HG03159 (cell line): Measurements from ENCODE around the gene SMARCAL1.
A peak's percentile ranks its signal among the peaks of the same experiment; 100 is the strongest.
"Not testable (repeated sequence)": the region's sequence is repeated elsewhere in the genome, so short reads cannot be mapped to it uniquely, and the experiment has no call there.

Source experiments
- ATAC-seq: cut with Tn5 transposase; IDR thresholded peaks from one replicate; pipeline ENCODE4 v1.9.1; 2021; ENCODE audit warnings: mild to moderate bottlenecking, moderate library complexity; ENCODE audit not compliant: unreplicated experiment

SMARCAL1 gene

DNA sequence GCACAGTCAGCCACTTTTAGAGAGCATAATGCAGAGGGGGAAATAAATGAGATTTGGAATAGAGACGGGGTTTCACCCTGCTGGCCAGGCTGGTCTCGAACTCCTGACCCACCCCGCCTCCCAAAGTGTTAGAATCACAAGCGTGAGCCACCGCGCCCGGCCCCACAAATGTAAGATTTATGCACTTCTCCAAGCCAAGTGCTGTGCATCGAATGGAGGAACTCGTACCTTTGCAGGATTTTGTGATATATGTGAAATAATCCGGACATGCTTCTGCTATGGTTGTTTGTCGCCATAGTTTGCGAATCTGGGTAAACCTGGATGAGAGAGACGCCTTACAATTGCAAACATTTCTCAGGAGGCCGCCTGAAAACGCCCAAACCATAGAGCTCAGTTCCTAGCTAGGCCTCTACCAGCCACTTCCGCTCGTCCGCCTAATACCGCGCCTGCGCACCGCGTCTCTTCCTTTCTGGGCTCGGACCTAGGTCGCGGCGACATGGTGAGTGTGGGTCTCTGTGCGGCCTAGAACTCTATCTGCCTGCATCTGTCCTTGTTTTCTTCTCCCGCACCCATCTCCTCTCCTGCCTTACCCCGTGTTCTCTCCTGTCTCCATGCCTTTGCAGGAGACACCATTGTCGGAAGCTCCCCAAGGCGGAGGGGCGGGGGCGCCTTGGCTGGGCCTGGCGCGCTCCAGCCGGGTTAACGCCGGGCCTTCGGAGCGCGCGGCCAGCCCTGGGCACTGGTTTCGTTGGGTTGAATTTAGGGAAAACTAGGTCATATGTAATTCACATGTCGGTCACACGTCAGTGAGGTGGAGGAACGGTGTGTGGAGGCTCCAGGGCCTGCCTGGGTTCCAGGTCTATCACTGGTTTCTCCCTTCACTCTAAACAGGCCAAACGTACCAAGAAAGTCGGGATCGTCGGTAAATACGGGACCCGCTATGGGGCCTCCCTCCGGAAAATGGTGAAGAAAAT is 86.4 kb downstream of the SMARCAL1 start, which contains the start of gene RPL37A:
Gene RPL37A (plus strand): TSS at position 466 of the 974 bp plus-strand sequence. CDS start 31 bp downstream, at position 497.
- ATAC-seq = peak; percentile 91

DNA sequence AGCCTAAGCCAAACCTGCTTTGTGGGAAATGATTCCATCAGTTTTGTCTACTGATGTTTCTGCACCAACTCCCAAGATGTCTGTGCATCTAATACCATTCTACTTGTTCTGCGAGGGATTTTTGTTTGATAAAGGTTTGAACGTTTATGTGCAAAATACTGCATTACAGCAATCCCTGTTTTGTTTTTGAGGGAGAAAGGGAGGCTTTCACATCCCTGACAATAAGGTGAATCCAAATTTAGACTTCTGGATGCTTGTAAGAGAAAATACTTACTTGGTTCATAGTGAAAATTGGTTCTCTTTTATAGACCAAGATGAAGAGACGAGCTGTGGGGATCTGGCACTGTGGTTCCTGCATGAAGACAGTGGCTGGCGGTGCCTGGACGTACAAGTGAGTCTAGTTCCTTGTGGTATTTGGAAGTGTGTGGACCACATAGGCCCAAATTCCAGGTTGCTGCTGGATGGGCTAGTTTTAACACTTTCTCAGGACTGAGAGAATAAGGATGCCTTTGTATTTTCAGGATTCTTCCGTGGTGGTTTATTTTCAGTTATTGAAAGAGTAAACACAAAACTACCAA is 87.4 kb downstream of the SMARCAL1 start:
- no peak for ATAC-seq

DNA sequence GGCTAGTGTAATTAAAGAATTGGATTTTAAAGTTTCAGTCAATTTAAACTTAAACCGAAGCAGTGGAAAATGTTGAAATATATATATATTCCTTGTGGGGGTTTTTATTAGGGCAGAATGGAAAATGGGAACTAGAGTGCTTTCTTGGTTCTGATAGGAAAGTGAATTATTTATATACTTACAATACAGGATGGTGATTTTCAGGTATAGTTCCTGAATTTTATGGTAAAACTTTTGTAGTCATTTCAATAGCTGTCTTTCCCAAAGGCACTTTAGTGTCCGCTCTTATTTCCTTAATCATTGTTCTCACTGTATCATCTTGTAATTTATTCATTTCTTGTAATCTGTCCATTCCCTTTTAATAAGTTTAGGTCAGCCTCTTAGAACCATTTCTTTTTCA is 88.3 kb downstream of the SMARCAL1 start:
- ATAC-seq = no peak

DNA sequence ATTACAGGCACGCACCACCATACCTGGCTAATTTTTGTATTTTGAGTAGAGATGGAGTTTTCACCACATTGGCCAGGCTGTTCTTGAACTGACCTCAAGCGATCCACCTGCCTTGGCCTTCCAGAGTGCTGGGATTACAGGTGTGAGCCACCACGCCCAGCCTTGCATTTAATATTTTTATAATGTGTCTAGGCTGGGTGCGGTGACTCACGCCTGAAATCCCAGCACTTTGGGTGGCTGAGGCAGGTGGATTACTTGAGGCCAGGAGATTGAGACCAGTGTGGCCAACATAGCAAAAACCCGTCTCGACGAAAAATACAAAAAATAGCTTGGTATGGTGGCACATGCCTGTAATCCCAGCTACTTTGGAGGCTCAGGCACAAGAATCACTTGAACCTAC is 89.6 kb downstream of the SMARCAL1 start:
- ATAC-seq = no peak

DNA sequence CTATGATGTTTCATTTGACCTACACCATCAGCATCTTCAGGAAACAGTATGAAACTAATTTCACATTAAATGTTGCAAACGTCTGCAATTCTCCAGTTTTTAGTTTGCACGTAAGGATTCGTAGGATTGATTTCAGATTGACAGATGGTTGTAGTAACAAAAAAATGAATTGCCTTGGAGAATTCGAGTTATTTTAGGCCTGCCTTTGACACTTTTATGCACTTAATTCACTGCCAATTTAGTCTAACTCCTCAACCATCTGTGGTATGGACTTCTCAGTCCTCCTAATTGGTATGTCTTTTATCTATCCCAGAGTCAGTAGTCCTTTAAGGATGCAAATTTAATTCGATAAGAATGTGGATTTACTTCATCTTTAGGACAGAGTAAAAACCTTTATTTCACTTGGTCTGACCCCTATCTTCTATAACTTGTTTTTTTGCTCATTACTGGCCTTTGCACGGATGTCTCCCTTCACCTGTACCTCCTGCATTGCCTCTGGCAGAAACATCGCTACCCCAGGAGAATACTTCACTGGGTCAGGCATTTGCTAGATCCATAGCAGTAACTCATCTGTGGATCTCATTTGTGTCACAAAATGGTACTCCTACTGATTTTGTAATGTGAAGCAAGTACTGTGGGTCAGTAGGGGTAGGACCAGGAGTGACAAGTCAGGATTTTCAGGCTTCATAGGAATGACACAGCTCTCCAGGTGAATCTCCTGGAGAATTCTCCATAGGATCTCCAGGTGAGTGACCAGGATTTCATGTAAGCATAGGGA is 90.3 kb downstream of the SMARCAL1 start:
- ATAC-seq = no peak

DNA sequence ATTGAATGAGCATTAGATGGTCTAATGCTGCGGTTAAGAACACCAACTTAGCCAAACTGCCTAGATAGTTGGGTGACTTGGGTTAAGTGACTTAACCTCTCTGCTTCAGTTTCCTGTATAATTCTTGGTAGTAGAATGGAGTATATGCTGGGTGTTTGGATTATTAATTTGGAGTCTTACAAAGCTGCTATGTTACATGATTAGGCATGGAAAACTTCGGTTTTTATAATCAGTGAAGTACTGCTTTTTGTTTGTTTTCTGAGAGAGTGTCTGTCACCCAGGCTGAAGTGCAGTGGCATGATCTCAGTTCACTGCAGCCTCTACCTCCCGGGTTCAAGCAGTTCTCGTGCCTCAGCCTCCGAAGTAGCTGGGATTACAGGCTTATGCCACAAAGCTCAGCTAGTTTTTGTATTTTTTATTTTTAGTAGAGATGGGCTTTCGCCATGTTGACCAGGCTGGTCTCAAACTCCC is 90.9 kb downstream of the SMARCAL1 start:
- ATAC-seq = no peak

DNA sequence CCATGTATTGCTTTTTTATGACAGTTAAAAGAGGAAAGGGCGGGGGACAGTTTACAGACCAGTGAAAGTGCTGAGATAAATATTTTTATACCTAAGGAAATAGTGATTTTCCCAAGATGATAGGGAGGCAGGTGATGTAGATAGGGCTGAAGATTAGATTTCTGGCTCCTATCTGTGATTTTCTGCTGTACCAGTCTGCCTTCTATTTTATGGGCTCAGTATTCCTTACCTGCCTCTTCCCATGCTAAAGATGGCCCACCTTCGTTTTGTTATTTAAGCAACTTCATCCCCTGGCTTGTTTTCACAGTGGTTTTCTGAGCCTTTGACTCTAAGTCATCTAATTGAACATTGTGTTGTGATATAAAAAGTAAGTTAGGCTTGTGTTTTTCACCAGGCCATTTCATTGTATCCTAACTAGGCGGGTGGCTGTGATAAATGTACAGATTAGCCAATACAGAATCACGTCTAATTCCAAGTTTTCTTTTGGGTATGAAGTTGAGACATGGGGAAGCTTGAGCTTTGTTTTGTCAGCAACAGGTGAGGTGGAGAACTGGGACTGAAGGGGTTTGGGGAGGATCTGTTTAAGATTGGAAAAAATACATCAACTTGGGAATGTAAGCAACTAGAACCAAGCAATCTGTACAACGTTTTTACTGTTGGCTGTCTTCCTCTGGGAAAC is 91.6 kb downstream of the SMARCAL1 start:
- ATAC-seq = no peak

DNA sequence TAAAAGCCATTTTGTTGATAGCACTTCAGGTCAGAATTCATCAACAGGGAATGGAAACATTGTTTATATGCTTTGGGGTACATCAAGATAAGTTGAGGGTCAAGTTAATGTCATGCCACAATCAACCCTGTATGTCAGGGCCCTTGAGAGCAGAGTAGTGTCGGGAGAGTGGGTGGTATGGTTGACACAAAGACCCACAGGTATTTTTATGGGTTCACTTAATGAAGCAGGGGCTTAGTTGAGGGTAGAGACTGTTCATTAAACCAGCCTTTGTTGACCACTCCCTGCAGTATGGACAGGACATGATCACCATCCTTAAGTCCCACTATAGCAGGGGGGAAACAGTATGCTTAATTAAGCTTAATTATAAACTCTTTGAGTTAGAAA is 92.1 kb downstream of the SMARCAL1 start:
- ATAC-seq = no peak

DNA sequence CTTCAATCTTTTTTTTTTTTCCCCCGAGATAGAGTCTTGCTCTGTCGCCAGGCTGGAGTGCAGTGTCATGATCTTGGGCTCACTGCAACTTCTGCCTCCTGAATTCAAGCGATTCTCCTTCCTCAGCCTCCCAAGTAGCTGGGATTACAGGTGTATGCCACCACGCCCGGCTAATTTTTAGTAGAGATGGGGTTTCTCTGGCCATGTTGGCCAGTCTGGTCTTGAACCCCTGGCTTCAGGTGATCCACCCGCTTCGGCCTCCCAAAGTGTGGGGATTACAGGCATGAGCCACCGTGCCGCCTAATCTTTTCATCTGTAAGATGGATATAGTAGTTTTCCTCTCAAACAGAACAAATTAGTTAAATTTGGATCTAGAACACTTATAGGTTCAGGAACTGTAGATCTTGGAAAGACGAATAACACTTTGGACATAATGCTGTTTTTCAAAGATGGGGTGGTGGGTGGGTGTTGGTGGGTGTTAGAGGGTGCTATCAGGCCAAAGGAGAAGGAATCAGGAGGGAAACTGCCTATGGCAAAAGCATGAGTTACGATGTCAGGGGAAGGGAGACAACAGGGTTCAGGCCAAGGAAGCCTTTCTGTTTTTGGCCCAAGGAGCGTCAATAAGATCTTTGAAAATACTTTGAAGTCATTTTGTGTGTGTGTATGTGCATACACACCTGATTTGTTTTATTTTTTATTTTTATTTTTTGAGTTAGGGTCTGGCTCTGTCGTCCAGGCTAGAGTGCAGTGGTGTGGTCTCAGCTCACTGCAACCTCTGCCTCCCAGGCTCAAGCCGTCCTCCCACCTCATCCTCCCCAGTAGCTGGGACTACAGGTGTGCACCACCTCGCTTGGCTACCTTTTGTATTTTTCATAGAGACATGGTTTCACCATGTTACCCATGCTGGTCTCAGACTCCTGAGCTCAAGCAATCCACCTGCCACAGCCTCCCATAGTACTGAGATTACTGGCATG is 93.1 kb downstream of the SMARCAL1 start:
- no peak for ATAC-seq

DNA sequence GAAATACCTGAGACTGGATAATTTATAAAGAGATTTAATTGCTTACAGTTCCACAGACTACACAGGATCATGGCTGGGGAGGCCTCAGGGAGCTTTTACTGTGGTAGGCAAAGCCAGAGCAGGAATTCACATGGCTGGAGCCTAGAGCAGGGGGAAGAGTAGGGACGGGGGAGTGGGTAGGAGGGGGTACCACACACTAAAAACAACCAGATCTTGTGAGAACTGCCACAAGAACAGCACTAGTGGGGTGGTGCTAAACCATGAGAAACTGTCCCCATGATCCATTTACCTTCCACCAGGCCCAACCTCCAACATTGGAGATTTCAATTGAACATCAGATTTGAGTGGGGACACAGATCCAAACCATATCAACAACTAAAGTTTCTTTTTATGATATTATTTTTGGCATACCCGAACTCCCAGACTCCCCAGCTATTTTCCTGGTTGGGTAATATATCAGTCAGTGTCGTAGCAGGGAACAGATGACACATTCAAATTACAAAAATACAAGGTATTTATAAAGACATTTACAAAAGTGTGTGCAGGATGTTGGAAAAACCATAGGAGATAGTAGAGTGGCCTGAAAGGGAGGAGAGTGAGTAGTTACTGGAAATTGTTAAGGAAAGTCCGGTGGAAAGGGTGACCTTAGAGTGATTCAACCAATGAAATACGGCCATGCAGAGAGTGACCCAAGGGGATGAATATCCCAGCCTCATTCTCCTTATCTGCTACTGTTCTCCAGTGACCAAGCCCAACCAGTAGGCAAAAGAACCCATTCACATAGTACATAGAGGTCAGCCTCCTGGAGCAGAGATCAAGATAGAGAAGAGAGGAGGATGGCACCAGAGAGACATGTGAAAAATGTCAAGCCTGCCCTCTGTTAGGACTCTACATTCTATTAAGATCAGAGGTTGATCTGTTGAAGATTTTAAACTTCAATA is 95.2 kb downstream of the SMARCAL1 start:
- no peak for ATAC-seq

DNA sequence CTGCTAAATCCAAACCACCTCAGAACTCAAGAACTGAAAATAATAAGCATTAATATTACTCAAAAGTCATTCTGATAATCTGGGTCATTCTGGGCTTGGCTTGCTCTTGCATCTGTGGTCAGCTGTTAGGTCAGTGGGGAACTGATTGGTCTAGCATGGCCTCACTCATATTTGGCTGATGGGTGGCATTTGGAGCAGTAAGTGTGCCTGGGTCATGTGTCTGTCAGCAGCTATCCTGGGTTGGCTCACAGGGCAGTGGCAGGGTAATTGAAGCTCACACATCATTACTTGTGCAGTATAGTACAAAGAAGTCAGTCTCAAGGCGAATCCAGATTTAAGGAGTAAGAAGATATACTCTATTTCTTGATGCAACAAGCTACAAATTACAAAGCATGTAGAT is 95.9 kb downstream of the SMARCAL1 start:
- ATAC-seq = no peak

DNA sequence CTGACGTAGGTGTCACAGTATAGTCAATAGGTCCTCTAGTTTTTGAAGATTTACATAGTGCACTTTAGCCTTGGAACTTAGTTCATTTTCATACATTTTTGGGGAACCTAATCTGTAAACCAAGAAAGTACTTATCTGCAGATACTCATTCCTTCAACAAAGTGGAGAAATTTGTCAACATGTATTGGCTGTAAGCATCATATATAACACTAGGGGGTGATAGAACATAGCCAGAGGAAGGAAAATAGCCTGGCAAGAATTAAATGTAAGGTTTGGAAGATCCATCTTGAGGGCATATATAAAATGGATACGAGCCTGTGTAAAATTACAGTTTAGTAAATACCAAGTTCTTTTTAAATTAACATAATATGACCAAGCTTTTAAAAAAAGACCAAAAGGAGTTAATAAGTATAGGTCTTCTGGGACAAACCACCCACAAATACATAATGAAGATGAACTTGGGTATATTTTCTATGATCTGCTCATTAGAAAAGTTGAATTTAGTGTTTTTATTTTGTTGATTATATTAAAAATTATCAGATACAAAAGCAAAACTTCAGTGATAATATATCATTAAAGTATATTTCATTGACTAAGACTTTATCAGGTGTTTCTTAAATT is 104.6 kb downstream of the SMARCAL1 start:
- ATAC-seq = no peak

DNA sequence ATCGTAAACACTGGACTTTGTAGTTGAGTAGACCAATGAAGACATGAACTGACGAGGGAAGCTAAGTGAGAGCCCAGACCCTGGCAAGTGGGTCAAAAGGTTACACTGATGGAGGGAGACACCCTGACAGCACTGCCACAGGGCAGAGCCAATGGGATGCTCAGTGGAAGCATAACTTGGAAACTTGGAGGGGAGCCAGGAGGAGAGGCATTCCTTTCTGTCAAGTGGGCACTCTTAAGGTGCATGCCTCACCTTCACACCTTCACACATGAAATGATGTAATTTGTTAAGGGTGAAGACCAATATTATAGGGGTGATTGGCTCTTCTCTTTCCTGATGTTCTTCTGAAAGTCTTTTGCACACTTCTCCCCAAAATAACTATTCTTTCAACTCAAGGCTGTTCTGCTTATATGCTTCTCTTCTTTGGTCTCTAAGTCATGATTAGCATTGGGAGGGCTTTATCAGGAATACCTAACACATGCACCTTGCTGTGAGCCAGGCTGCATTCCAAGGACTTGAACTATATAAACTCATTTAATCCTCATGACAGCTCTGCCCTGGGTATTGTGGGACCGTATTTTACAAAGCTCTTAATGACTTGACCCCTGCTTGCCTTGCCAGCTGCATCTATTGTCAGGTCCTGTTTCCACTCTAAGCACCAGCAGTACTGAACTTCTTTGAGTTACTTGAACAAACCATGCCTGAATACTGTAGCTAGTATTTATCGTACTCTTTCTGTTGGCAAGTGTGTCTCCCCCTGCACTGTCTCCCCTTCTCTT is 105.4 kb downstream of the SMARCAL1 start:
- ATAC-seq = no peak

DNA sequence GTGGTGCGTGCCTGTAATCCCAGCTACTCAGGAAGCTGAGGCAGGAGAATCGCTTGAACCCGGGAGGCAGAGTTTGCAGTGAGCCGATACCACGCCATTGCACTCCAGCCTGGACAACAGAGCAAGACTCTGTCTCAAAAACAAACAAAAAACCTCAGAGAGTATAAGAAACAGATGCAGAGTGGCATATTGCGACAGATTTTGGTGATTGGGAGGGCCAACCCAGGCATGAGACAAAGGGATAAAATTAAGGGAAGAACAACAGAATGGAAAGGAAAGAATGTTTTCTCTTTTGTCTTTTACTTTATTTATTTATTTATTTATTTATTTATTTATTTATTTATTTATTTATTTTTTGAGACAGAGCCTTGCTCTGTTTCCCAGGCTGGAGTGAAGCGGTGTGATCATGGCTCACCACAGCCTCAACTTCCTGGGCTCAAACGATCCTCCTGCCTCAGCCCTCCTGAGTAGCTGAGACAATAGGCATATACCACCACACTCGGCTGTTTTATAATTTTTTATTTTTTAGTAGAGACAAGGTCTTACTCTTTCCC is 106.4 kb downstream of the SMARCAL1 start:
- not testable (repeated sequence) for ATAC-seq

DNA sequence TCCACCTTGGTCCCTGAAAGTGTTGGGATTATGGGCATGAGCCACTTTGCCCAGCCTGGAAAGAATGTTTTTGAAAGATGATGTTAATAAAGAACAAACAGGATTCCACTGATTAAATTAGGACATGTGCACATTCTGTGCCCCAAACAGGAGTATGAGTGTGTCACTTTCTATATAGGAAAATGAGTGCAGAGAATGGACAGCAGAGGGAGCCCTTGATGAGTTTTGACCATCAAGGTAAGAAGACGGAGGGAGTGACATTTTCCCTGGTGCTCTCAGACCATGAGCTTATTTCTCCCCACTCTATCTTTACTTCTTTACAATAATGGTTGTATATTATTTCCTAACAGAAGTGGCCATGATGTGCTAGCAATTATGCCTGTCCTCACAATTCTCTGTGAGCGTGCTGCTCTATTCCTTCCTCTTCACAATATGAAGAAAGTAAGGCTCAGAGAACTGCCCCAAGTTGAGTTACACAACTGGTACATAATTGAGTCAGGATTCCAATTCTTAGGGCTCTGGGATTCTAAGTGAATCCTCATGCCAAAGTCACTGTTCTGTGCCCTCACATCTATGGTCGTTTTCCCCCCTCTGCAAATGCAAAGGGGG is 107.0 kb downstream of the SMARCAL1 start:
- ATAC-seq = peak; percentile 79

DNA sequence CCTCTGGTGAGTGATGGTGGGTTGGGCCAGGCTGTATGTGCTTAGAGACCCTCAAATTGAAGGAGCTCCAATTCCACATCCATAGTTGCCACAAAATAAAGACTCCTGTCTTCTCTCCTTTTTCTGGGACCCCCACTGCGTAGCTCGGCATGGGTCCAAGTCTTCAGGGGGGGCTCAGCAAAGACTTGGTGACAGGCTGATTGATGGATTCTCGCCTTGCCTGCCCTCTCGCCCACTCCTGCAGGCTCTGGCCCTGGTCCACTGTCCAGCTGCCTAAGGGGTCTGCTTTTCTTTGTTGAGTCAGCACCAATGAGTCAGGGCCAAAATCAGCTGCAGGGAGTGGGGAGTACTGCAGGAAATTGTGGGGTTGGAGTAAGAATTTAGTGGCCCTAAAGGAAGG is 107.8 kb downstream of the SMARCAL1 start:
- no peak for ATAC-seq
